Natural killer cell treated with Interleukin-12 subunit alpha and Interleukin-12 subunit beta and Interleukin-15 and Interleukin-18, amount 100 ng/mL, for 72 hours (primary cell): ENCODE data around the gene ADAMTSL1. TPM values are rescaled to one million over a fixed set of nuclear protein-coding genes. Genes with fewer than 3 reads are reported as not detected.

Experiments
- ATAC-seq, 2 donors: fragments of 150-1000 bp; cut with Tn5 transposase in 1 of 2; sonication (Bioruptor Pico), chemical (Tn5 transposase) in 1 of 2; 2 replicates each; pipeline ENCODE4 v1.10.0; 2021
- DNase-seq: peaks from one replicate; pipeline ENCODE4 v3.0.0; 2022; ENCODE audit warnings: low spot score
- H3K27ac Mint-ChIP-seq, 2 donors: 1 replicate in 1 of 2; 2 replicates in 1 of 2; pipeline ENCODE4 v1.8.0; 2022; ENCODE audit warnings: mixed read lengths in 2 of 2, mild to moderate bottlenecking in 1 of 2, moderate library complexity in 1 of 2
- H3K27me3 Mint-ChIP-seq, 2 donors: 1 replicate in 1 of 2; 2 replicates in 1 of 2; pipeline ENCODE4 v1.8.0; 2022; ENCODE audit warnings: mixed read lengths in 2 of 2
- H3K36me3 Mint-ChIP-seq: one replicate; pipeline ENCODE4 v1.8.0; 2022; ENCODE audit warnings: mixed read lengths
- H3K4me1 Mint-ChIP-seq, 2 donors: 1 replicate in 1 of 2; 2 replicates in 1 of 2; pipeline ENCODE4 v1.8.0; 2022; ENCODE audit warnings: low read depth in 2 of 2, mixed read lengths in 2 of 2, mild to moderate bottlenecking in 1 of 2
- H3K4me3 Mint-ChIP-seq: one replicate; pipeline ENCODE4 v1.8.0; 2022; ENCODE audit warnings: mixed read lengths
- H3K9me3 Mint-ChIP-seq: 2 replicates; pipeline ENCODE4 v1.8.0; 2022; ENCODE audit warnings: mixed read lengths
- total RNA-seq, 2 donors: library from RNA; stranded (reverse); gene quantifications; one replicate each; pipeline ENCODE4 v1.2.3, GENCODE V29; 2022

ADAMTSL1 gene
- total RNA-seq, 2 donors from 2014 or later = not detected

DNA sequence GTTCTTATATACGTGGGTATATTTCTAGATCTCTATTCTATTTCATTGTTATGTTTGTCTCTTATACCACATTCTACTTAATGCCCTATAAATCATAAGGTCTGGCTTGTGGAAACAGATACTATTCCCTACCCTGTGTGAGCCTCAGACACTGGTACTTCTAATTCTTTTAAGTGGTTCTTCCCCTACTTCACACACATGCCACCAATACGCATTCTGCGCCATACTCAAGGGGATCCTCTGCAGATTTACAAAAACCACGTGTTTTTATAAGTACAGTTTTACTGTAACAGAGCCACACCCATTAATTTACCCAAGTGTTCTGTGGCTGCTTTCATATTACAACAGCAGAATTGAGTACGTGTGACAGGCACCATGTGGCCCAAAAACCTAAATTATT is 363.4 kb downstream of the ADAMTSL1 start:
- Mint-ChIP-seq H3K36me3 (no peaks in the 10 kb centered on the region), H3K4me3 (no peak overlapping the region), H3K27me3 (peaks cover 2 to 31% of the 10 kb centered on the region in 2 donors), H3K9me3 (no peaks in the 10 kb centered on the region), H3K4me1 (no peaks in the 10 kb centered on the region), H3K27ac (no peak overlapping the region)
- DNase-seq (no peak), ATAC-seq (no peak)

DNA sequence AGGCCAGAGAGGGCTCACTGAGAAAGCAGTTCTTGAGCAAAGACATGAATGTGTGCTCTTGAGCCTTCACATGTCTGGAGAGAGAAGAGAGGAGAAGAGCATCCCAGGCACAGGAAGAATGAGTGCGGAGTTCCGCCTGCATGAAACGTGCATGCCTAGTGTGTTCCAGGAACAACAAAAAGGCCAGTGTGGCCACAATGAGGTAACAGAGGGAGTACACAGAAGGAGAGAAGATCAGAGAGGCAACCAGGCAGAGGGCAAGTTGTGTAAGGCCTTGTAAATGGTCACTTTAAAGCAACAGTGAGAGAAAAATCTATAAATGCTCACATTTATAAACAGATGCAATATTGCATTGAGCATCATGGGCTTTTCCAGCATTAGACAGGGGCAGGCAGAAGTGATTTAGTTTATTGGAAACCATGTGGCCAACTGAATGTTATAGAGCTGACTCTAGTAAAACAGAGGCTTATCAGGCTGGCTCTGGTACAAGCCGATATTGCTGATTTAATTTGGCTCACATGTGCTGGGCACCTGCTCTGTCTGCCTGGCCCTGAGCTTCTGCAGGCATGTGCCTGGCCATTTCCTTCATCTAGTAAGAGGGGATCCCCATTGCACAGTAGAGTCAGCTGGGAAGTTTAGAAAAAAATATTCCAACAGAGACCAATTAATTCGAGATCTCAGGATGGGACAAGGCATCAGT is 373.8 kb downstream of the ADAMTSL1 start:
- ATAC-seq (no peak), DNase-seq (no peak)
- H3K27me3 Mint-ChIP-seq = peaks cover 0 to 5% of the 10 kb centered on the region in 2 donors
- H3K4me3 Mint-ChIP-seq = no peak overlapping the region
- no peaks in the 10 kb centered on the region for H3K4me1 Mint-ChIP-seq
- H3K27ac Mint-ChIP-seq = no peak overlapping the region
- H3K36me3 Mint-ChIP-seq = no peaks in the 10 kb centered on the region
- peaks cover 5% of the 10 kb centered on the region for H3K9me3 Mint-ChIP-seq

- no peak overlapping the region for H3K27ac Mint-ChIP-seq
- no peaks in the 10 kb centered on the region for H3K4me1 Mint-ChIP-seq
- no peaks in the 10 kb centered on the region for H3K36me3 Mint-ChIP-seq
- no peak for ATAC-seq
- DNase-seq = no peak
- H3K27me3 Mint-ChIP-seq = peaks cover 0 to 3% of the 10 kb centered on the region in 2 donors
- H3K4me3 Mint-ChIP-seq = no peak overlapping the region
- peaks cover 3% of the 10 kb centered on the region for H3K9me3 Mint-ChIP-seq
Observed at GRCh38 chr9:18848657-18849056, 374.7 kb downstream of the ADAMTSL1 start.

DNA sequence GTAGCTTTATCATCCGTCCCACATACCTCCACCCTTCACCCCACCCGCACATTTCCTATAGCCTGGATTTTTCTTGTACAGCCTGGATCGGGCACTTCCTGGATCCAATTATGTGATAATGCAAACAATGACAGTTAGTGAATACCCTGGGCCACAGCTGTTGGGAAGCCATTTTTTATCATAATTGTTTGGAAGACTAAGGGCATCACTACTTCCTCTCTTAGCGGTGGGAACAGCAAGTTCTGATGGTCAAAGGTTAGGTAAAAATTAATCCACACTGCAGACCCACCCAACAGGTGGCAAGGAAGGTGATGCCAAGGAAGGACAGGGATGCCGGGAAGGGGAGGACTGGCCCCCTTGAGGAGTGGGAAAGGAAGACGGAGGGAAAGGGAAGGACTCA is 375.3 kb downstream of the ADAMTSL1 start:
- no peak overlapping the region for H3K4me3 Mint-ChIP-seq
- H3K36me3 Mint-ChIP-seq = no peaks in the 10 kb centered on the region
- ATAC-seq = no peak
- no peaks in the 10 kb centered on the region for H3K9me3 Mint-ChIP-seq
- no peak for DNase-seq
- peaks cover 0 to 2% of the 10 kb centered on the region in 2 donors for H3K27me3 Mint-ChIP-seq
- H3K4me1 Mint-ChIP-seq = no peaks in the 10 kb centered on the region
- no peak overlapping the region for H3K27ac Mint-ChIP-seq

DNA sequence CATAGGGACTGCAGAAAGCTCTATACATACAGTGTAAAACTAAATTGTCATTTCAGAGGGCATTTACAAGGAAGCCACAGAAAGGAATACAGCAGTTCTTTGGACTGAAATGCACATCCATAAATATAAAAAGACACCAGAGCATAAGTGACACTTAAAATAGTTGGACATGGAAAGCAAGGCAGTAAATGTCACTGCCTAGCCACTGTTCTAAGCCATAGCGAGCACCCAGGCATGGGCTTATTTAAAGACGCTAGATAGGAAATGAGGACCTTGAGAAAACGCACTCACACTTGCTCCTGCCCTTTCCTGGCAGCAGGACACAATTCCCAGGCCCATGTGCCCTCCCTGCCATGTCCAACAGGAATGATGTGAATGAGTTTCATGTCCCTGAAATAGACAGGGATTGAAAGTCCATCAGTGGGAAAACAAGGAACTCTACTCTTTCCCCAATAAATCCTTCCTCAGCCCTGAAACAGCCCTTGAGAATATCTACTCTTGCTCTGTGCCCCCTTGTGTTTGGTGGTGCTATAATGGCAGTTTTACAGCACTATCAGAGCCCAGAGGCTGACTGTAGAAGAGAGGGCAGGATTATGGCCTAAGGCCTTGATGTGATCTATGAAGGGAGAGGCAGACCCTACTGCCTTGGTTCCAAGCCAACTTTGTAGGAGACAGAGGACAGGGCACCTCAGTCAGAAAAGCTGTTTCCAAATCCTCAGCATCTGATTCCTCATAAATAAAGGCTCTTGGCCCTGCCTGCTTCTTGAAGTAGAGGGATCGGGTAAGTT is 376.1 kb downstream of the ADAMTSL1 start:
- no peaks in the 10 kb centered on the region for H3K4me1 Mint-ChIP-seq
- no peak for DNase-seq
- no peak for ATAC-seq
- peaks cover 0 to 7% of the 10 kb centered on the region in 2 donors for H3K27me3 Mint-ChIP-seq
- no peaks in the 10 kb centered on the region for H3K9me3 Mint-ChIP-seq
- H3K27ac Mint-ChIP-seq = no peak overlapping the region
- H3K36me3 Mint-ChIP-seq = no peaks in the 10 kb centered on the region
- no peak overlapping the region for H3K4me3 Mint-ChIP-seq

DNA sequence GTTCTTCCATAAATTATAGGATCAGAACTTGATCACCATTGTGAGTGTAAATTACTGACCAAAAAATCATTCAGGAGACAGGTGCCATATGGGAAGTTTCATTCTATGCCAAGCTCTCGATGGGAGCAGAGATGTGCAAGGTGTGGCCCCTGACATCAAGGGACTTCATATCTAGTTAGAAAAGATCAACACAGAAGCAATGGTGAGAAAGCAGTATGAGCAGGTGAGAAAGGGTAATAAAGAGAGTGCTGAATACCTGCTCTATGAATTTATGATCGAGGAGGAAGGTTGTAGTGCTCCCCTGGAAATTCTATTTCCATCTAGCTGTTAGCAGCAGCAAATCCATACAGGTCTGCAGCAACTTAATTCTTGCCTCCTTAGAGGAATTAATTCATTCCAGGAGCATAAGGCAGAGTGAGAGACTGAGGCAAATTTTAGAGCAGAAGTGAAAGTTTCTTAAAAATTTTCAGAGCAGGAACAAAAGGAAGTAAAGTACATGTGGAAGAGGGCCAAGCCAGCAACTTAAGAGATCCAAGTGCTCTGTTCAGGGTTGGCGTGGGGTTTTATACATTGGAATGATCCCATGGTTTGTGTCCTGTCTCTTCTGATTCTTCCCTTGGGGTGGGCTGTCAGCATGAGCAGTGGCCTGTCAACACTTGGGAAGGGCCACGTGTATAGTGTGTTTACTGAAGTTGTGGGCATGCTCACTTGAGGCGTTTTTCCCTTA is 377.3 kb downstream of the ADAMTSL1 start:
- Mint-ChIP-seq H3K9me3 (no peaks in the 10 kb centered on the region), H3K4me3 (no peak overlapping the region), H3K36me3 (no peaks in the 10 kb centered on the region), H3K27ac (no peak overlapping the region), H3K4me1 (no peaks in the 10 kb centered on the region), H3K27me3 (peaks cover 0 to 7% of the 10 kb centered on the region in 2 donors)
- no peak for ATAC-seq
- no peak for DNase-seq

DNA sequence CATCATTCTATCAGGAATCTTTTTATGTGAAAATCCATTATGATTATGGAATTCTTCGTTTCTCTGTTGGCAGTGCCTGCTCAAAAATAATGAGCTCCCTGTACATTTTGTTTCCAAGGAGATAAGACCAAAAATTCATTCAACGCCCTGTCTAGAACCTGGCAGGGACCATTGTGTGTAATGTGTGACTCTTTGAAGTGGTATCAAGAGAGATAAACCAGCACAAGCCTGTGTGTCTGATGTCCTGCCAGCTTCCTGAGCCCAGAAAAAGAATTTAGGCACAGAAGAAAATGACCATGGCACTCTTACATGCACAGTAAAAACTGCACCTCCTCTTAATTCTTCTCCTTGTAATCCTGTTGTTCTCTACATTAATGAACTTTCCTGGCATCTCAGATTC is 381.7 kb downstream of the ADAMTSL1 start:
- no peak overlapping the region for H3K27ac Mint-ChIP-seq
- H3K4me1 Mint-ChIP-seq = no peaks in the 10 kb centered on the region
- peaks cover 0 to 22% of the 10 kb centered on the region in 2 donors for H3K27me3 Mint-ChIP-seq
- no peak for DNase-seq
- H3K36me3 Mint-ChIP-seq = no peaks in the 10 kb centered on the region
- H3K4me3 Mint-ChIP-seq = no peak overlapping the region
- no peaks in the 10 kb centered on the region for H3K9me3 Mint-ChIP-seq
- ATAC-seq = no peak

DNA sequence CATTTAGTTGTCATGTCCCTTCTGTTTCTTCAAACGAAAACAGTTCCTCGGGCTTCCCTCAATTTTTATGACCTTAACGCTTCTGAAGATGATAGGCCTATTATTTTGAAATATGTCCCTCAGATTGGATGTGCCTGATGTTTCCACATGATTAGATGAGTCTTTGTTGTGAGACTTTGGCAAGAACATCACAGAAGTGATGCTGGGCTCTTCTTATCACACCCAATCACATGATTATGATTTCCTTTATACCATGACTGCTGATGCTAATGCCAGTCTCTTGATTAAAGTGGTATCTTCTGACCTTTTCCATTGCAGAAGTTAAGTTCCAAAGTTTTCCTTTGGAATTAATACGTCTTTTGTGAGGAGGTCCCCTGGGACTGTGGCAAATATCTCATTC is 383.4 kb downstream of the ADAMTSL1 start:
- Mint-ChIP-seq H3K27ac (no peak overlapping the region), H3K36me3 (no peaks in the 10 kb centered on the region), H3K27me3 (peaks cover 0 to 22% of the 10 kb centered on the region in 2 donors), H3K4me3 (no peak overlapping the region), H3K4me1 (no peaks in the 10 kb centered on the region), H3K9me3 (no peaks in the 10 kb centered on the region)
- no peak for ATAC-seq
- no peak for DNase-seq

- Mint-ChIP-seq H3K4me1 (no peaks in the 10 kb centered on the region), H3K9me3 (no peaks in the 10 kb centered on the region), H3K27me3 (peaks cover 0 to 22% of the 10 kb centered on the region in 2 donors), H3K36me3 (no peaks in the 10 kb centered on the region), H3K4me3 (no peak overlapping the region), H3K27ac (no peak overlapping the region)
- ATAC-seq (no peak), DNase-seq (no peak)
Observed at GRCh38 chr9:18857769-18858168, 383.8 kb downstream of the ADAMTSL1 start.

GRCh38 chr9:18861609-18862544 is 387.9 kb downstream of the ADAMTSL1 start:
- ATAC-seq (no peak), DNase-seq (no peak)
- H3K27ac Mint-ChIP-seq = no peak overlapping the region
- H3K27me3 Mint-ChIP-seq = peaks cover 0 to 12% of the 10 kb centered on the region in 2 donors
- H3K4me1 Mint-ChIP-seq = no peaks in the 10 kb centered on the region
- no peak overlapping the region for H3K4me3 Mint-ChIP-seq
- no peaks in the 10 kb centered on the region for H3K36me3 Mint-ChIP-seq
- H3K9me3 Mint-ChIP-seq = no peaks in the 10 kb centered on the region

DNA sequence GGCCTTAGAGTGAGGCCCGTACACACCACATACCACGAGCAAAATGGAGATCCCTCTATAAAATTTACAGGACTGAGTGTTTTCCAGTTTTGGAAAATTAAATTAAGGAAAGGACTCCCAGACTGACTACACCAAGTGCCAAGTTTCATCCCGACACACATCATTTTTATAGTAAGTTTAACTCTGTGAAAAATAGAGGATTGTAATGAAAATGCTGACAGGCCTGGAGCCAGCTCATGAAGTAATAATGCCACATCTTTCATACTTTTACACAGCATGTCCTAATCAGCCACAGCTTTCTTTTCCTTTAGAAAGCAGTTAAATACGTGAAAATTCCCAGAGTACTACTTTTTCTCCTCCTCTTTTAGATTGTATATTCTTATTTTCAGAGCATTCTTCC is 389.8 kb downstream of the ADAMTSL1 start:
- no peak overlapping the region for H3K27ac Mint-ChIP-seq

GRCh38 chr9:18864516-18864915 is 390.6 kb downstream of the ADAMTSL1 start:
- H3K4me3 Mint-ChIP-seq = no peak overlapping the region
- no peaks in the 10 kb centered on the region for H3K4me1 Mint-ChIP-seq
- no peak overlapping the region for H3K27ac Mint-ChIP-seq
- peaks cover 2% of the 10 kb centered on the region for H3K36me3 Mint-ChIP-seq
- H3K9me3 Mint-ChIP-seq = peaks cover 3% of the 10 kb centered on the region
- no peak for DNase-seq
- H3K27me3 Mint-ChIP-seq = peaks cover 0 to 7% of the 10 kb centered on the region in 2 donors
- ATAC-seq = no peak

More for the DNA sequence above, 389.8 kb downstream of the ADAMTSL1 start:
- Mint-ChIP-seq H3K4me3 (no peak overlapping the region), H3K9me3 (peaks cover 2% of the 10 kb centered on the region), H3K4me1 (no peaks in the 10 kb centered on the region), H3K36me3 (no peaks in the 10 kb centered on the region), H3K27me3 (peaks cover 0 to 4% of the 10 kb centered on the region in 2 donors)
- DNase-seq = no peak
- no peak for ATAC-seq

- DNase-seq (no peak), ATAC-seq (no peak)
- H3K9me3 Mint-ChIP-seq = peaks cover 3% of the 10 kb centered on the region
- no peak overlapping the region for H3K4me3 Mint-ChIP-seq
- peaks cover 13% of the 10 kb centered on the region for H3K36me3 Mint-ChIP-seq
- peaks cover 0 to 10% of the 10 kb centered on the region in 2 donors for H3K27me3 Mint-ChIP-seq
- H3K4me1 Mint-ChIP-seq = no peaks in the 10 kb centered on the region
- H3K27ac Mint-ChIP-seq = no peak overlapping the region
Observed at GRCh38 chr9:18865542-18865941, 391.6 kb downstream of the ADAMTSL1 start.
